Common myeloid progenitor, CD34-positive (primary cell): Measurements from ENCODE around the gene LTK.

ENCODE experiments used
- CTCF ChIA-PET: fragments of 350-600 bp; sonication (Branson Sonifier 250); formaldehyde crosslinking; loops from one replicate; lab custom pipeline; 2021; ENCODE audit warnings: antibody characterized with exemption; lab: Charles Lee
- POLR2A ChIA-PET: fragments of 350-600 bp; sonication (Branson Sonifier 250); formaldehyde crosslinking; loops from one replicate; lab custom pipeline; 2021; ENCODE audit warnings: antibody characterized with exemption; lab: Charles Lee
- DNase-seq, 3 donors: peaks; one replicate each; pipeline versions ENCODE4 v3.0.0 to v3.0.0-alpha.2; 2013
- H3K27ac ChIP-seq, 2 experiments: 1 replicate in 1 of 2; 2 replicates in 1 of 2; pipeline ENCODE4 v1.7.0; 2013; ENCODE audit warnings: inconsistent platforms in 2 of 2, low read length in 2 of 2, mild to moderate bottlenecking in 2 of 2, low read depth in 1 of 2, moderate library complexity in 1 of 2; ENCODE audit not compliant: severe bottlenecking in 2 of 2, insufficient read depth in 1 of 2, poor library complexity in 1 of 2
- H3K27me3 ChIP-seq, 5 experiments: replicated peaks in 2 of 5; 1 replicate in 3 of 5; 2 replicates in 2 of 5; pipeline versions ENCODE4 v1.6.1 to v1.7.0; 2013; ENCODE audit warnings: low read length in 4 of 5, mild to moderate bottlenecking in 2 of 5, moderate library complexity in 2 of 5, inconsistent platforms in 1 of 5; ENCODE audit not compliant: insufficient read depth in 5 of 5, control insufficient read depth in 4 of 5
- H3K36me3 ChIP-seq, 4 experiments: 1 replicate in 2 of 4; 2 replicates in 2 of 4; pipeline versions ENCODE4 v1.6.1 to v1.7.0; 2013; ENCODE audit warnings: low read length in 3 of 4, control low read depth in 1 of 4, mild to moderate bottlenecking in 1 of 4; ENCODE audit not compliant: control insufficient read depth in 4 of 4, insufficient read depth in 4 of 4
- H3K4me1 ChIP-seq, 4 experiments: 1 replicate in 3 of 4; 2 replicates in 1 of 4; pipeline versions ENCODE4 v1.6.1 to v1.7.1; 2013; ENCODE audit warnings: low read length in 3 of 4, mild to moderate bottlenecking in 3 of 4, control low read depth in 1 of 4, inconsistent platforms in 1 of 4, moderate library complexity in 1 of 4; ENCODE audit not compliant: control insufficient read depth in 4 of 4, insufficient read depth in 4 of 4; ENCODE audit errors: control extremely low read depth in 1 of 4
- H3K4me3 ChIP-seq, 7 experiments: 1 replicate in 4 of 7; 2 replicates in 3 of 7; pipeline versions ENCODE4 v1.5.1 to v1.7.0; 2013; ENCODE audit warnings: mild to moderate bottlenecking in 7 of 7, low read length in 6 of 7, moderate library complexity in 6 of 7, inconsistent platforms in 2 of 7, low read depth in 2 of 7, control low read depth in 1 of 7; ENCODE audit not compliant: insufficient read depth in 4 of 7, control insufficient read depth in 1 of 7; ENCODE audit errors: extremely low read depth in 1 of 7
- H3K9me3 ChIP-seq, 5 experiments: 1 replicate in 4 of 5; 2 replicates in 1 of 5; pipeline versions ENCODE4 v1.6.1 to v1.7.1; 2013; ENCODE audit warnings: low read length in 4 of 5, mild to moderate bottlenecking in 2 of 5, inconsistent platforms in 1 of 5, low read depth in 1 of 5, moderate library complexity in 1 of 5; ENCODE audit not compliant: control insufficient read depth in 4 of 5, insufficient read depth in 2 of 5; ENCODE audit errors: control extremely low read depth in 1 of 5
- WGBS: methylation state at CpG from one replicate; pipeline ENCODE4 v1.1.5; 2013; ENCODE audit not compliant: insufficient coverage; 5-methylcytosine and 5-hydroxymethylcytosine counted together

Gene LTK

DNA sequence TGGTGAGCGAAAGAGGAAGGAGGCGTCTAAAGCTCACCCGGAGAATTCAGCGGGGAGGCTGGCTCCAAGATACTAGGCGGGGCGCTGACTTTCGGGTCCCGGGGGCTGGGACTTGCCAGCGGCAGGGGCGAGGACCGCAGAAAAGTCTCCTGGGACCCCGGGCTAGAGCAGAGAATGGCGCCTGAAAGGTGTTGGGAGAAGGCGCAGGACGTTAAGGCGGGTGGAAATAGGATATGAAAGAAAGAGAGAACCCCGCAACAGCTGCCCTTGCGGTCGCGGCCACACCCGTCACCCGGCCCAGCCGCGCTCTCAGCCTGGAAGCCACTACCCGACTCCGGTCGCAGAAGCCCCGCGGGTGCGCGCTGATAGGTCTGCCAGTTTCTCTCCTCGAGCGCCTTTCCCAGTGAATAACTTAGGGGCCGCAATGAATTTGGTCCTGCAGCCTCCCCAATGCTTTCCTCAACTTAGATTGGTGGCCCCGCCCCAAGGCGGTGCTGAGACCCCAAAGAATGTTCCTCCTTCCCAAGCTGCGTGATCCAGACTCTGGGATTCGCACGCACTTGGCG is 604 bp downstream of the LTK start:
- DNase-seq = peak in 2 of 3 donors; percentile 73 to 82
- Histone ChIP-seq H3K4me3 (peak overlapping the region; percentile 13 to 71 (median 58)), H3K9me3 (no peaks in the 10 kb centered on the region), H3K27ac (no peak overlapping the region), H3K27me3 (peaks cover 4 to 53% (median 12%) of the 10 kb centered on the region in 5 experiments), H3K4me1 (peaks cover 0 to 31% (median 25%) of the 10 kb centered on the region in 4 experiments), H3K36me3 (peaks cover 1 to 13% (median 10%) of the 10 kb centered on the region in 4 experiments)
- CTCF ChIA-PET = interaction anchor here (1.2 to 1.6 kb wide), 4 partner anchors 18 to 284 kb away, joined by 3 read pairs; no protein-coding TSS in a partner anchor
- POLR2A ChIA-PET = interaction anchor here (1.4 kb wide), 1 partner anchor 10 kb away, joined by 3 read pairs; no protein-coding TSS in a partner anchor
- WGBS = 1% methylated on average over 40 of the region's 40 CpGs

- Histone ChIP-seq H3K27me3 (peaks cover 4 to 53% (median 12%) of the 10 kb centered on the region in 5 experiments), H3K4me3 (peak overlapping the region in 6 of 7 experiments; percentile 32 to 71 (median 60)), H3K4me1 (peaks cover 0 to 31% (median 25%) of the 10 kb centered on the region in 4 experiments), H3K27ac (no peak overlapping the region), H3K36me3 (peaks cover 0 to 8% (median 5%) of the 10 kb centered on the region in 4 experiments), H3K9me3 (no peaks in the 10 kb centered on the region)
- DNase-seq = no peak
- 11% methylated on average over 33 of the region's 33 CpGs for WGBS
- ChIA-PET CTCF (interaction anchor here (0.6 to 1.6 kb wide), 4 partner anchors 19 to 284 kb away, joined by 3 read pairs; no protein-coding TSS in a partner anchor), POLR2A (interaction anchor here (1.4 kb wide), 1 partner anchor 9 kb away, joined by 3 read pairs; no protein-coding TSS in a partner anchor)
These were observed 1.1 kb downstream of the LTK start for GRCh38 chr15:41512512-41512939.

DNA sequence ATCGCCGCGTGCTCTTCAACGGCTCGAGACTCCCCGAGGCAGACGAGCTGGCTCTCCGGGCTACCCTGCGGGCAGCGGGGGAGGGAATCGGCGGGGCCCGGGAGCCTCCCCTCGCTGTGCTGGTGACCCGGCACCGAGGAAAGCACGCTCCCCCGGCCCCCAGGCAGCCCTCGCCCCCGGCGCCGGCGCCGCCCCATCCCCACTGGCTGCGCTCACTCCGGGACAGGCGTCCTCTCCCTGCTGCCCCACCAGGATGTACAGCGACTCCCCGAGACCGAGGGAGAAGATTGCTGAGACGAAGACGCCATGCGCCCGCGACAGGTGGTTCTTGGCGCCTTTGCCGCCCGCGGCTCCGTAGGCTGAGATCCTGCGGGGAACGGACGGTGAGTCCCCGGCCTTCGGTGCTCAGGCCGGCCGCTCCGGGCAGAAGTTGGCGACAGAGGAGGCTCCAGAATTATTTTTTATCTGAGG is 1.7 kb downstream of the LTK start:
- POLR2A ChIA-PET = interaction anchor here (1.0 kb wide), 1 partner anchor 9 kb away, joined by 3 read pairs; no protein-coding TSS in a partner anchor

GRCh38 chr15:41511331-41511898 is 2.2 kb downstream of the LTK start:
- Histone ChIP-seq H3K36me3 (peaks cover 0 to 3% (median under 1%) of the 10 kb centered on the region in 4 experiments), H3K27ac (no peak overlapping the region), H3K9me3 (no peaks in the 10 kb centered on the region), H3K4me3 (peak overlapping the region in 4 of 7 experiments; percentile 11 to 69 (median 34)), H3K4me1 (peaks cover 0 to 31% (median 25%) of the 10 kb centered on the region in 4 experiments), H3K27me3 (peaks cover 4 to 53% (median 12%) of the 10 kb centered on the region in 5 experiments)
- ChIA-PET CTCF (no interaction called here), POLR2A (interaction anchor here (1.0 to 1.4 kb wide), 2 partner anchors 8 to 18 kb away, joined by 3 read pairs; partner anchors contain the start of gene ITPKA)
- no peak for DNase-seq
- 12% methylated on average over 23 of the region's 56 CpGs for WGBS

More for the DNA sequence above, 1.7 kb downstream of the LTK start:
- CTCF ChIA-PET = interaction anchor here (0.6 kb wide), 1 partner anchor 19 kb away, joined by 3 read pairs; no protein-coding TSS in a partner anchor
- peaks cover 0 to 3% (median 3%) of the 10 kb centered on the region in 4 experiments for H3K36me3 ChIP-seq
- 4% methylated on average over 32 of the region's 49 CpGs for WGBS
- H3K4me3 ChIP-seq = peak overlapping the region in 5 of 7 experiments; percentile 23 to 71 (median 63)
- no peak overlapping the region for H3K27ac ChIP-seq
- no peaks in the 10 kb centered on the region for H3K9me3 ChIP-seq
- H3K27me3 ChIP-seq = peaks cover 4 to 53% (median 12%) of the 10 kb centered on the region in 5 experiments
- H3K4me1 ChIP-seq = peaks cover 0 to 31% (median 25%) of the 10 kb centered on the region in 4 experiments
- peak in 1 of 3 donors; percentile 38 for DNase-seq

- no peak for DNase-seq
- no peak overlapping the region for H3K4me3 ChIP-seq
- peaks cover 4 to 53% (median 12%) of the 10 kb centered on the region in 5 experiments for H3K27me3 ChIP-seq
- no peaks in the 10 kb centered on the region for H3K9me3 ChIP-seq
- ChIA-PET CTCF (no interaction called here), POLR2A (interaction anchor here (1.4 kb wide), 1 partner anchor 17 kb away, joined by 3 read pairs; the partner anchor contains the start of gene ITPKA)
- H3K27ac ChIP-seq = no peak overlapping the region
- no peaks in the 10 kb centered on the region for H3K36me3 ChIP-seq
- 88% methylated on average over 7 of the region's 7 CpGs for WGBS
- peaks cover 0 to 31% (median 25%) of the 10 kb centered on the region in 4 experiments for H3K4me1 ChIP-seq
These were observed 2.9 kb downstream of the LTK start for GRCh38 chr15:41510728-41511127.

GRCh38 chr15:41507820-41508290 is 5.8 kb downstream of the LTK start:
- peaks cover 4 to 48% (median 9%) of the 10 kb centered on the region in 5 experiments for H3K27me3 ChIP-seq
- H3K4me1 ChIP-seq = peaks cover 0 to 32% (median 26%) of the 10 kb centered on the region in 4 experiments
- ChIA-PET CTCF (interaction anchor here (0.8 to 2.4 kb wide), 2 partner anchors 38 to 42 kb away, joined by 3 to 12 read pairs; no protein-coding TSS in a partner anchor), POLR2A (no interaction called here)
- no peak for DNase-seq
- no peaks in the 10 kb centered on the region for H3K9me3 ChIP-seq
- 94% methylated on average over 5 of the region's 7 CpGs for WGBS
- H3K4me3 ChIP-seq = no peak overlapping the region
- H3K36me3 ChIP-seq = no peaks in the 10 kb centered on the region
- H3K27ac ChIP-seq = no peak overlapping the region
